ENCODE measurements around the gene CAMK2A. TPM values are rescaled to one million over a fixed set of nuclear protein-coding genes. Genes with fewer than 3 reads are reported as not detected.

Gene CAMK2A
- total RNA-seq: 1.5 and 3.8 TPM in 2 replicates

GRCh38 chr5:150289551-150290390, at the start of gene CAMK2A:
TSS of gene CAMK2A (minus strand) at chr5:150289773. CDS start at chr5:150289625, 148 bp downstream.

GRCh38 chr5:150302301-150303069, 12.9 kb upstream of the CAMK2A start, which contains the start of gene ARSI:
TSS of gene ARSI (minus strand) at chr5:150302905. CDS start at chr5:150302373, 532 bp downstream.

GRCh38 chr5:150189728-150190502, 99.7 kb downstream of the CAMK2A start, which contains the start of gene SLC6A7:
TSS of gene SLC6A7 (plus strand) at chr5:150190062. CDS start at chr5:150190328, 266 bp downstream.

Other genes starting within 250 kb of the CAMK2A start
- under 0.01 and 0.17 TPM in 2 replicates for gene CSF1R, start 203.2 kb downstream of the CAMK2A start, total RNA-seq
- 126 and 239 TPM in 2 replicates for gene PDGFRB, start 133.9 kb downstream of the CAMK2A start, total RNA-seq
- gene CDX1, start 123.0 kb downstream of the CAMK2A start, total RNA-seq: 0.15 and 0.17 TPM in 2 replicates
- not detected in 2 replicates for gene SLC6A7, start 99.7 kb downstream of the CAMK2A start, total RNA-seq
- 12.1 and 18.9 TPM in 2 replicates for gene ARSI, start 13.1 kb upstream of the CAMK2A start, total RNA-seq
- 13.2 and 15.2 TPM in 2 replicates for gene TCOF1, start 67.9 kb upstream of the CAMK2A start, total RNA-seq
- 0.44 and 7.8 TPM in 2 replicates for gene CD74, start 123.1 kb upstream of the CAMK2A start, total RNA-seq
- 1,590 and 3,512 TPM in 2 replicates for gene RPS14, start 160.0 kb upstream of the CAMK2A start, total RNA-seq
- 63.0 and 103 TPM in 2 replicates for gene NDST1, start 218.4 kb upstream of the CAMK2A start, total RNA-seq